ENCODE results near the gene ACAP1. TPM values are rescaled to one million over a fixed set of nuclear protein-coding genes. Genes with fewer than 3 reads are reported as not detected.

Gene ACAP1
- total RNA-seq, 1 experiment from 2014 or later: 10.9 TPM

DNA sequence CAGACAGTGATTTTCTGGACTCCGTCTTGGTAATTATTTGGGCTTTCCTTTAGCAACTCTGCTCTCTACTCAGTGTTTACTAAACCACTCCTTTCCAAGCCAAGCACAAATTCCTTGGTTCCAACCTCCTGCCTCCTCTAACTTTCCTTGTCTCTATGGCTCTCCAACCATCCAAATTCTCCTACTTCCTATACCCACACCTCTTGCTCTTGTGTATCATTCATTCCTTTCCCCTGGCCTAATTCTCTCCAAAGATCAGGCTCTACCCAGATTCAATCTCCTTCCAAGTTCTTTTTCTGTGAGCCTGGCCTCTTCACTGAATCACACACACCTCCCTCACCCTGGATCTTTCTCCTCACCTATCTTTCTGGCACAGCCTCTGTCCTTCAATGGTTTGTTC, 8.3 kb upstream of the ACAP1 start:
- H2AFZ ChIP-seq: no peak overlapping the region
- H3K27ac ChIP-seq: no peak overlapping the region
- POLR2A ChIA-PET (ENCODE audit: unreplicated experiment): no interaction called here
- peaks cover 4% of the 10 kb centered on the region; the same call in 1 of the 2 replicates for H3K36me3 ChIP-seq (ENCODE audit: low read depth)
- H3K4me3 ChIP-seq: peak overlapping the region; percentile 100
- TF ChIP-seq EZH2 (IDR thresholded peaks at IDR 0.05; ENCODE audit: low read depth): no peak
- TF ChIP-seq, protein P1, sequence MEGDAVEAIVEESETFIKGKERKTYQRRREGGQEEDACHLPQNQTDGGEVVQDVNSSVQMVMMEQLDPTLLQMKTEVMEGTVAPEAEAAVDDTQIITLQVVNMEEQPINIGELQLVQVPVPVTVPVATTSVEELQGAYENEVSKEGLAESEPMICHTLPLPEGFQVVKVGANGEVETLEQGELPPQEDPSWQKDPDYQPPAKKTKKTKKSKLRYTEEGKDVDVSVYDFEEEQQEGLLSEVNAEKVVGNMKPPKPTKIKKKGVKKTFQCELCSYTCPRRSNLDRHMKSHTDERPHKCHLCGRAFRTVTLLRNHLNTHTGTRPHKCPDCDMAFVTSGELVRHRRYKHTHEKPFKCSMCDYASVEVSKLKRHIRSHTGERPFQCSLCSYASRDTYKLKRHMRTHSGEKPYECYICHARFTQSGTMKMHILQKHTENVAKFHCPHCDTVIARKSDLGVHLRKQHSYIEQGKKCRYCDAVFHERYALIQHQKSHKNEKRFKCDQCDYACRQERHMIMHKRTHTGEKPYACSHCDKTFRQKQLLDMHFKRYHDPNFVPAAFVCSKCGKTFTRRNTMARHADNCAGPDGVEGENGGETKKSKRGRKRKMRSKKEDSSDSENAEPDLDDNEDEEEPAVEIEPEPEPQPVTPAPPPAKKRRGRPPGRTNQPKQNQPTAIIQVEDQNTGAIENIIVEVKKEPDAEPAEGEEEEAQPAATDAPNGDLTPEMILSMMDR (conservative IDR thresholded peaks at IDR 0.05): no peak
- peak overlapping the region; percentile 96 for H3K4me2 ChIP-seq
- intact Hi-C loops (cut with micrococcal nuclease; ENCODE audit: unreplicated experiment): loop anchor here (2.0 kb wide), 1 partner anchor 19 kb away; no protein-coding TSS in a partner anchor
- DNase-seq: no peak
- peaks cover 12% of the 10 kb centered on the region; the same call in 1 of the 2 replicates for H3F3A ChIP-seq (ENCODE audit: insufficient read depth, low read depth)
- H3K79me2 ChIP-seq (ENCODE audit: low read depth): peaks cover 25% of the 10 kb centered on the region
- BruUV-seq (replicated peaks): no TSS peak
- H3K9me3 ChIP-seq (ENCODE audit: insufficient read depth, low read depth): no peaks in the 10 kb centered on the region
- peaks cover 16% of the 10 kb centered on the region for H3K4me1 ChIP-seq (replicated peaks; ENCODE audit: insufficient read depth)
- no peaks in the 10 kb centered on the region for H3K9me2 ChIP-seq (ENCODE audit: insufficient read depth)
- H3K27me3 ChIP-seq (ENCODE audit: insufficient read depth, low read depth): no peaks in the 10 kb centered on the region
- H4K20me1 ChIP-seq (ENCODE audit: insufficient read depth): no peaks in the 10 kb centered on the region
- CTCF ChIA-PET: no interaction called here

DNA sequence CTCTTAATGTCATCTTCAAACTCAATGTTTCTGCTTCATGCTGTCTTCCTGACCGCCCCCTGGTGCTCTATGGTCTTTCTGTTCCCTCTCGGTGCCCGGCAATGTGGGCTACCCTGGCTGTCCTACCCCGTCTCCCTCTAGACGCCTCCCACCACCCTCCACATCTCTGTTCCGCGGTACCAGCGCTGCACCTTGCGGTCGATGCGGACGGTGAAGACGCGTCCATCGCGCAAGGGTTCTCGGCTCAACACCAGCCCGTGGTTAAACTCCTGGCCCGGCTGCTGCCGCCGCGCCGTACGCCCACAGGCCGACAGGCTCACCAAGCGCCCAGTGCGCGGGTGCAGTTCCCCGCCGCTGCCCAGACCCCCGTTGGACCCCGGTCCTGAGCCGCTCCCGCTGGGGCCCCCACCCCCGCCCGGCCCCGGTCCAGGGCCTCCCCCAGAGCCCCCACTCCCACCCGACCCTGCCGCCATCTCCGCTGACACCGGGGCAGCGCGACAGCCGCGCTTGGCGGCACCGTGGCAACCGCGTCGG, 7.4 kb upstream of the ACAP1 start, which contains the start of gene NEURL4:
Gene NEURL4 (minus strand): TSS at position 496 of the 534 bp plus-strand sequence. CDS start 23 bp downstream, at position 473.
- intact Hi-C loops (cut with micrococcal nuclease; ENCODE audit: unreplicated experiment): loop anchor here (2.0 kb wide), 1 partner anchor 20 kb away; no protein-coding TSS in a partner anchor
- BruUV-seq (replicated peaks): no TSS peak
- H3F3A ChIP-seq (ENCODE audit: insufficient read depth, low read depth): peaks cover 9% of the 10 kb centered on the region; the same call in 1 of the 2 replicates
- TF ChIP-seq, protein P1 (conservative IDR thresholded peaks at IDR 0.05): no peak
- no peak for TF ChIP-seq EZH2 (IDR thresholded peaks at IDR 0.05; ENCODE audit: low read depth)
- H3K4me1 ChIP-seq (replicated peaks; ENCODE audit: insufficient read depth): peaks cover 16% of the 10 kb centered on the region
- H3K4me2 ChIP-seq: peak within 1 kb of the TSS; percentile 96
- H4K20me1 ChIP-seq (ENCODE audit: insufficient read depth): no peaks in the 10 kb centered on the region
- peak within 1 kb of the TSS; percentile 67 for H3K27ac ChIP-seq
- peaks cover 25% of the 10 kb centered on the region for H3K79me2 ChIP-seq (ENCODE audit: low read depth)
- no peaks in the 10 kb centered on the region for H3K27me3 ChIP-seq (ENCODE audit: insufficient read depth, low read depth)
- no peaks in the 10 kb centered on the region for H3K9me3 ChIP-seq (ENCODE audit: insufficient read depth, low read depth)
- peak within 1 kb of the TSS; percentile 90 for H2AFZ ChIP-seq
- no peak for DNase-seq
- CTCF ChIA-PET: interaction anchor here (0.5 to 1.3 kb wide), 3 partner anchors 13 to 678 kb away, joined by 6 to 11 read pairs (median 6); no protein-coding TSS in a partner anchor
- H3K36me3 ChIP-seq (ENCODE audit: low read depth): no peaks in the 10 kb centered on the region
- peak within 1 kb of the TSS; percentile 100 for H3K4me3 ChIP-seq
- POLR2A ChIA-PET (ENCODE audit: unreplicated experiment): interaction anchor here (0.6 to 1.1 kb wide), 6 partner anchors 9 to 555 kb away, joined by 3 to 9 read pairs (median 4); partner anchors contain the start of genes SENP3, TMEM256 and WRAP53
- H3K9me2 ChIP-seq (ENCODE audit: insufficient read depth): no peaks in the 10 kb centered on the region

DNA sequence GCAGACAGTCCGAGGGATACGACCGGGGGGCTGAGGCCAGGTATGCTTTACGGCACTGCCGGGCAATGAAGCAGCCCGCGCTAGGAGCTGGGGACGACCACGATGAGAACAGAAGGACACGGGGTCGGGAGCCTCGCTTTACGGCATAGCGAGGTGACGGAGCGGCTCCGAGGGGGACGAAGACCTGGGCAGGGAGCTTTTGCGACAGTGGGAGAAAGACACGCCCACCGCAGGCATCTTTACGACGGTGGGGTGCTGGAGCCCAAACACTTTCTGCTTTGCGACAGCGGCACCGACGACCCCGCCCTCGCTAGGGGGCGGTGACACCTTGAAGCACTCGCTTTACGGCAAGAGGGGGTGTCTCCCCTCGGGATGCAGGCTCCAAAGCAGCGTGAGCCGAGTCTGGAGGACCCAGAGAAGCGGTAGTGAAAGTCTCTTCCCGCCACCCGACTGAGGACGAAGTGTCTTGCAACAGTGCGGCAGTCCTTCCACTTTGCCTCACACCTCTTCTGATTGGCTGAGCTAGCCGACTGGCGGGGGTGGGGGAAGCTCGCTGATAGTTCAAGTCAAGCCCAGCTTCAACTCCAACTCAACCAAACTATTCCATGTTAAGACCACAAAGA, 6.8 kb upstream of the ACAP1 start:
- DNase-seq: peak; percentile 94 to 98
- intact Hi-C loops (cut with micrococcal nuclease; ENCODE audit: unreplicated experiment): loop anchor here (2.0 kb wide), 1 partner anchor 21 kb away; no protein-coding TSS in a partner anchor
- peaks cover 9% of the 10 kb centered on the region; the same call in 1 of the 2 replicates for H3F3A ChIP-seq (ENCODE audit: insufficient read depth, low read depth)
- peak overlapping the region; percentile 67 for H3K27ac ChIP-seq
- no peak for TF ChIP-seq EZH2 (IDR thresholded peaks at IDR 0.05; ENCODE audit: low read depth)
- TF ChIP-seq, protein P1 (conservative IDR thresholded peaks at IDR 0.05): no peak
- ChIA-PET CTCF (interaction anchor here (0.5 to 1.3 kb wide), 6 partner anchors 14 to 679 kb away, joined by 3 to 11 read pairs (median 4); no protein-coding TSS in a partner anchor), POLR2A (ENCODE audit: unreplicated experiment) (interaction anchor here (0.5 to 1.1 kb wide), 20 partner anchors 9 to 823 kb away, joined by 3 to 16 read pairs (median 5); partner anchors contain the start of genes GABARAP, SENP3, TMEM256 and TMEM95)
- peak overlapping the region; percentile 90 for H2AFZ ChIP-seq
- no peaks in the 10 kb centered on the region for H3K9me3 ChIP-seq (ENCODE audit: insufficient read depth, low read depth)
- H3K36me3 ChIP-seq (ENCODE audit: low read depth): no peaks in the 10 kb centered on the region
- BruUV-seq (replicated peaks): TSS peak; percentile 86
- peaks cover 25% of the 10 kb centered on the region for H3K79me2 ChIP-seq (ENCODE audit: low read depth)
- H4K20me1 ChIP-seq (ENCODE audit: insufficient read depth): no peaks in the 10 kb centered on the region
- peaks cover 16% of the 10 kb centered on the region for H3K4me1 ChIP-seq (replicated peaks; ENCODE audit: insufficient read depth)
- H3K4me3 ChIP-seq: peak overlapping the region; percentile 100
- no peaks in the 10 kb centered on the region for H3K27me3 ChIP-seq (ENCODE audit: insufficient read depth, low read depth)
- peak overlapping the region; percentile 96 for H3K4me2 ChIP-seq
- no peaks in the 10 kb centered on the region for H3K9me2 ChIP-seq (ENCODE audit: insufficient read depth)

All from PC-9 (cell line).